HG02981 (cell line): ENCODE data around the gene SLC24A4.

Experiments
- ATAC-seq: cut with Tn5 transposase; IDR thresholded peaks from one replicate; pipeline ENCODE4 v1.9.1; 2021; ENCODE audit warnings: mild to moderate bottlenecking, moderate library complexity; ENCODE audit not compliant: unreplicated experiment

SLC24A4 gene

GRCh38 chr14:92494512-92494911 is 171.5 kb downstream of the SLC24A4 start:
- no peak for ATAC-seq

GRCh38 chr14:92495027-92495426 is 172.1 kb downstream of the SLC24A4 start:
- ATAC-seq: no peak

GRCh38 chr14:92496191-92496857 is 173.4 kb downstream of the SLC24A4 start:
- ATAC-seq: no peak

DNA sequence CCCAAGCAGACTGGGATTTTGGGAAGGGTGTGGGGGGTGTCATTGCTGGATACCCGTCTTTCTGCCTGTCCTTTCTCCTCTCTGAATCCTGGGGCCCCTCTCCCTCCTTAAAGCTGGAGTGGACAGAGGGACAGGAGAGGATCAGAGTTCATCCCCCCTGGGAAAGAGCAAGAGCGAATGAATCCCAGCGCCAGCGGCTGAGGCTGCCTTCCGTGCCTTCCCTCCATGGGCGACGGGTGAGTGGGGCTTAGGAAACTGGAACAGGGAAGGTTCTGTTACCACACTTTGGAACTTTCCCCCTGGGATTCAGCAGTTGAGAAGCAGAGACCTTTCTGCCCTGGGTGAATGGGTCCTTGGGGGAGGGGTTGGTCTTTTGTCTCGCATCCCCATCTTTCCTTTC is 174.4 kb downstream of the SLC24A4 start:
- no peak for ATAC-seq

GRCh38 chr14:92499234-92499633 is 176.3 kb downstream of the SLC24A4 start:
- ATAC-seq: no peak

DNA sequence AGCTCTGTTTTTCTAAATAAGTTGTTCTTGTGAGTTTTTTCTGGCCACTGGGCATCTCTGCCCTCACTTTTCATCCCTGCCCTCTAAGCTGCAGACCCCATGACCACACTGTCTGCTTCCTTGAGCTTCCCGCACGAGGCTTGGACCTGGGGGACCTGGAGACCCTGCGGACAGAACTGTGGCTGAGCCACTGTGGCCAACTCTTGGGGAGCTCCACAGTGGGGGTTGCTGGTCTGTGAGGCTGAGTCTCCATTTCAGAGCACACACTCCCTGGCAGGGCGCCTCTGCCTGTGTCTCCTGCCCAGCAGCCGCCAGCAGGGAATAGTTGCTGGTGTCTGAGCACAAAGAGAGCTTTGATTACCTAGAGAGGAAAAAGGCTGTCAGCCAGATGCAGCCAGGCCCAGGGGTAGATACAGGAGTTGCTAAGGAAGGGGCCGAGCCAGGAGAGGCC is 177.6 kb downstream of the SLC24A4 start:
- ATAC-seq: no peak

GRCh38 chr14:92501891-92502351 is 179.0 kb downstream of the SLC24A4 start:
- ATAC-seq: no peak

DNA sequence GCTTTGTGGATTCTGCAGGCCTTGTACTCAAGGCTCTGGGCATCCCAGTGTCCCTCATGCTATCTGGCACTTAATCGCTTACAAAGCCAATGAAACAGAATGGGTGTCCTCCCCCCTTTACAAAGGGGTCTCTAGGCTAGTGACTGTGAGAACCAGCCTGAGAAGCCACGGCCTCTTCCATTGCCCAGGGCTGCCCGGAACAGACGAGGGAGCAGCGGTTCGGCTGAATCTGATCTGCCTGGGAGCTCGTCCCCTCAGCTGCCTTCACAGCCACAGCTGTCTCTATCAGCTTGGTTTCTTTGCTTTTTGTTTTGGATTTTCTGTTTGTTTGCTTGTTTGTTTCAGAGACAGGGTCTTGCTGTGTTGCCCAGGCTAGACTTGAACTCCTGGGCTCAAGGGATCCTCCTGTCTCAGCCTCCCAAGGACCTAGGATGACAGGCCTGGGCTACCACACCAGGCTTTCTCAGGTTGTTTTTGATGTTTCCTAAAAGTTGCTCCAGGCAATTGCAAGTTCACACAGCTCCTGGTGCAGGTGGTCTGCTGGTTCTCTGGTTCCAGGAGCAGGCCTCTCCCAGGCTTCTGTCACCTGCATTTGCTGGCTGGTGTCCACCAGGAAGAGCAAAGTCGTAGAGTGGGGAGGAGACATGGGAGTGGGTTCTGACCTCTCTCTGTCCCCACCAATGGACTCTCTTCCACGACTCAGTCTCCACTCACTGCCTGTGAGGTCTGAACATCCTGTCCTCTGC is 179.7 kb downstream of the SLC24A4 start:
- no peak for ATAC-seq

GRCh38 chr14:92503756-92504491 is 181.0 kb downstream of the SLC24A4 start:
- ATAC-seq: no peak

DNA sequence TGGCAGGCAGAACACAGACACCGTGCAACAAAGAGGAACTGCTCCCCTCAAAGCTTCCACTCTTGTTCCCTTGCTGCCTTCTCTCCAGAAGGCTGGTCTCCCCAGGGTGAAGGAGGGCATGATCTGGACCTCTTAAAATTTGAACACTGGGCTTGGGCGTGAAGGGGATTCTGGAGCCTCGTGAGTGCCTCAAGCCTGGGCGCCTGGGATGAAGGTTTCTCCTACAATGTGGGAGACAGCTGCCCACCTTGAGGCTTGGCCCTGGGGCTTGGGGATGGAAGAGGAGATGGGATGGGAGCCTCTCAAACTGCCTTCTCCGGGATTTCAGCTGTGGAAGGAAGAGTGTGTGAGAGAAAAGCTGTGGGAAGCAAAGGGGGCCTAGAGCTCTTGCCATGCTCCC is 182.9 kb downstream of the SLC24A4 start:
- no peak for ATAC-seq

DNA sequence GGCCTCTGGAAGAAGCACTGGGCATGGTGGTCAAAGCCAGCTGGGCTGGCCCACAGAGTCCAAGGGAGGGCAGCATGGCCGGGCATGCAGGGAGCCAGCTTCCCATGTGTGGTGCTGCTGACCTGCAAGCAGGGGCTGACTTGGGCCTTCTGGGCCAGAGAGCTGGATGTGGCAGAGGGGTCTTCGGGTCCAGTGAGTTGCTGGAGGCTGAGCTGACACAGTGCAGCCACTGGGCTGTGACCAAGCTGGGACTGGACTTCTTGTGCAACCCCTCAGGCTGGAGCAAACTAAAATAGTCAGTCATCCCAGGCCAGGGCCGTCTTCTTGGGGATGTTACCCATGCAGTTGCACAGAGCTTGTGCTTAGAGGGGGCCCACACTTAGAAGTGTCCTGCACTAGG is 183.3 kb downstream of the SLC24A4 start:
- no peak for ATAC-seq

DNA sequence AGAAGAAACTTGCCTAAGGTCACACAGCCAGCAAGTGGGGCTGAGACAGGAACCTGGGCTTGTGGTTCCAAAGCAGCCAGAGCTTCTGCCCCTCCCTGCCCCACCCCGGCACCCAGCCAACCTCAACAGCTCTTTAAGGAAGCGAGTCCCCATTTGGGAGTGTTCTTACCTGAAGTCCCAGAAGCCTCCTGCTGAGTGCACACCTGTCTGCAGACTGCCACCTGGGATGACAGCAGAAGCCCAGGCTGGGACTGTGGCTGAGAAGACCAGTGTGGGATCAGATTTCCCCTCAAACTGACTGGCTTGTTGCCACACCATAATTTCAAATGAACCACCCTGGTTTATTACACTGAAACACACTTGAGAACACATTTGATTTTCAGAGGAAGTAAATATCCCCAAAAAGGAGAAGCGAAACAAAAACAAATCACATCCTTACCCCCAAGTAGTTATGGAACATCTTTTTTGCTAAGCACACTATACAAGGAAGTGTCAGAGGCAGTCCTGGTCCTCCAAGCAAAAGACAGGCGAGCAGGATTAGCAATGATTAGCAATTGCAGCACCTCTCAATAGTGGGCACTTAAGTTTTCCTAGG is 184.3 kb downstream of the SLC24A4 start:
- no peak for ATAC-seq

- ATAC-seq: no peak
These were observed 188.0 kb downstream of the SLC24A4 start for GRCh38 chr14:92510972-92511371.

GRCh38 chr14:92511453-92512238 is 188.7 kb downstream of the SLC24A4 start:
- no peak for ATAC-seq

- ATAC-seq: no peak
These were observed 189.8 kb downstream of the SLC24A4 start for GRCh38 chr14:92512807-92513203.

GRCh38 chr14:92513204-92513965 is 190.4 kb downstream of the SLC24A4 start, which contains the start of gene RIN3:
TSS of gene RIN3 (plus strand) at chr14:92513781. CDS start at chr14:92513933, 152 bp downstream.
- ATAC-seq: peak; percentile 71

- ATAC-seq: peak; percentile 22
These were observed 191.2 kb downstream of the SLC24A4 start for GRCh38 chr14:92513966-92514843.

- no peak for ATAC-seq
These were observed 192.0 kb downstream of the SLC24A4 start for GRCh38 chr14:92514844-92515514.
